Panc1 (cell line): ENCODE measurements around the gene ALKBH4. TPM values are rescaled to one million over a fixed set of nuclear protein-coding genes. Genes with fewer than 3 reads are reported as not detected.

Experiments used
- ATAC-seq: fragments of 200-7000 bp; cut with Tn5 transposase; 2 replicates; pipeline ENCODE4 v1.9.1; 2020; ENCODE audit warnings: mild to moderate bottlenecking, moderate library complexity
- BruUV-seq: library from RNA; stranded (reverse); fragments of 400-500 nt; replicated peaks from 2 replicates; lab custom pipeline; 2021; lab: Mats Ljungman, UMichigan
- CTCF ChIA-PET: fragments of 300-600 bp; sonication (Branson Sonifier 250); formaldehyde crosslinking; loops from one replicate; lab custom pipeline; 2022; ENCODE audit warnings: antibody characterized with exemption; lab: Charles Lee
- POLR2A ChIA-PET: fragments of 300-600 bp; sonication (Branson Sonifier 250); formaldehyde crosslinking; loops from one replicate; lab custom pipeline; 2022; ENCODE audit warnings: antibody characterized with exemption; lab: Charles Lee
- DNase-seq: peaks from one replicate; pipeline ENCODE4 v3.0.0-alpha.2; 2010; ENCODE audit warnings: low read depth, low spot score
- H3K27ac ChIP-seq: 2 replicates; pipeline ENCODE4 v1.5.1; 2011; ENCODE audit warnings: mild to moderate bottlenecking, low read length, inconsistent platforms
- H3K27me3 ChIP-seq: fragments of 200-500 bp; sonication (Bioruptor generic); 2 replicates; pipeline ENCODE4 v1.6.0; 2014; ENCODE audit warnings: low read length, inconsistent platforms; ENCODE audit not compliant: control insufficient read depth, insufficient read depth
- H3K36me3 ChIP-seq: fragments of 200-500 bp; sonication (Bioruptor generic); 2 replicates; pipeline ENCODE4 v1.5.1; 2014; ENCODE audit warnings: inconsistent platforms, mild to moderate bottlenecking, low read length, moderate library complexity; ENCODE audit not compliant: control insufficient read depth, insufficient read depth
- H3K4me1 ChIP-seq: 2 replicates; pipeline ENCODE4 v1.5.1; 2011; ENCODE audit warnings: inconsistent platforms, mild to moderate bottlenecking, low read length, moderate library complexity; ENCODE audit not compliant: control insufficient read depth, insufficient read depth
- H3K4me3 ChIP-seq, 2 experiments: 2 replicates each; pipeline ENCODE4 v1.5.1; 2011 to 2012; ENCODE audit warnings: low read depth in 2 of 2, low read length in 2 of 2, mild to moderate bottlenecking in 2 of 2, inconsistent platforms in 1 of 2, moderate library complexity in 1 of 2
- H3K9me3 ChIP-seq: fragments of 200-500 bp; sonication (Bioruptor generic); 2 replicates; pipeline ENCODE4 v1.5.1; 2014; ENCODE audit warnings: low read depth, mild to moderate bottlenecking, inconsistent platforms, low read length, moderate library complexity; ENCODE audit not compliant: control insufficient read depth, insufficient read depth
- POLR2AphosphoS5 ChIP-seq: IDR thresholded peaks from 2 replicates; pipeline ENCODE4 v1.6.1; 2012; ENCODE audit warnings: mild to moderate bottlenecking, low read depth, low read length, moderate library complexity
- REST ChIP-seq, 2 experiments: IDR thresholded peaks; 2 replicates each; pipeline ENCODE4 v1.6.1; 2011 to 2012; ENCODE audit warnings: low read depth in 2 of 2, control low read depth in 1 of 2, low read length in 1 of 2, mild to moderate bottlenecking in 1 of 2, moderate library complexity in 1 of 2; ENCODE audit not compliant: insufficient read depth in 1 of 2
- SIN3A ChIP-seq: IDR thresholded peaks from 2 replicates; pipeline ENCODE4 v1.6.1; 2012; ENCODE audit warnings: low read depth, mild to moderate bottlenecking, low read length, moderate library complexity, borderline replicate concordance; ENCODE audit not compliant: insufficient read depth
- TCF7L2 ChIP-seq: IDR thresholded peaks from 2 replicates; pipeline ENCODE4 v1.6.1; 2011; ENCODE audit warnings: mild to moderate bottlenecking, low read depth, low read length, inconsistent platforms
- in situ Hi-C: cut with HindIII; loops from 2 replicates; pipeline ENCODE4 v1.10.0; 2016; ENCODE audit warnings: low sequenced_read_pairs, low pct_unique_long_range_greater_than_20kb
- intact Hi-C: fragments of 100-400 bp; cut with micrococcal nuclease; formaldehyde crosslinking; loops from one replicate; pipeline ENCODE4 v1.10.0; 2022; ENCODE audit not compliant: unreplicated experiment
- total RNA-seq: library from RNA; stranded (reverse); gene quantifications from one replicate; pipeline ENCODE4 v1.2.1, GENCODE V29; 2021; ENCODE audit not compliant: unreplicated experiment
- TF ChIP-seq, protein P1 (sequence below): fragments of 450-650 bp; IDR thresholded peaks from 2 replicates; pipeline ENCODE4 v1.5.1; 2017; ENCODE audit warnings: mild to moderate bottlenecking

ALKBH4 gene
- total RNA-seq, 1 experiment from 2014 or later, result 19.0 TPM

DNA sequence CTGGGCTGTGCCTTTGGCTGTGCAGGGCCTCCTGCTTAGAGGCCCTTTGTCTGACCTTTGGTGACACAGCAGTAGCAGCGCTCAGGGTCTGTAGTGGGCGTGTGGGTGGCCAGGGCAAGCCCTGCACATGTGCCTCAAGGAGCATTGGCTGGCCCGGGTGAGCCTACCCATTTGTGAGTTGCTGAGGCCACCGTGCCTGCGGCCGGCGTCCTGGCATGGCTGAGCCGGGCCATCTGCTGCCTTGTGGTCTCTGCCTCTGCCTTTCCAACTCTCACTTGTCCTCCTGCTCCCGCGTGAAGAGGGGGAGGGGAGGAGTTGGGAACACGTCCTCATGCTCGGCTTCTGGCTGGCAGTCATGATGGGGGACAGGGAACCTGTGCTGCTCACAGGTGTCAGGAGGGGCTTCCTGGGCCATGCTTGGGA lies 40.5 kb downstream of the ALKBH4 start:
- no peaks in the 10 kb centered on the region for H3K9me3 ChIP-seq
- ATAC-seq, result no peak
- ChIA-PET CTCF (no interaction called here), POLR2A (no interaction called here)
- no peaks in the 10 kb centered on the region; the same call in 1 of the 2 replicates for H3K36me3 ChIP-seq
- H3K27ac ChIP-seq, result no peak overlapping the region
- no TSS peak for BruUV-seq
- H3K4me3 ChIP-seq, result no peak overlapping the region
- no peaks in the 10 kb centered on the region for H3K27me3 ChIP-seq
- intact Hi-C loops, result no loop called here
- TF ChIP-seq, protein P1, sequence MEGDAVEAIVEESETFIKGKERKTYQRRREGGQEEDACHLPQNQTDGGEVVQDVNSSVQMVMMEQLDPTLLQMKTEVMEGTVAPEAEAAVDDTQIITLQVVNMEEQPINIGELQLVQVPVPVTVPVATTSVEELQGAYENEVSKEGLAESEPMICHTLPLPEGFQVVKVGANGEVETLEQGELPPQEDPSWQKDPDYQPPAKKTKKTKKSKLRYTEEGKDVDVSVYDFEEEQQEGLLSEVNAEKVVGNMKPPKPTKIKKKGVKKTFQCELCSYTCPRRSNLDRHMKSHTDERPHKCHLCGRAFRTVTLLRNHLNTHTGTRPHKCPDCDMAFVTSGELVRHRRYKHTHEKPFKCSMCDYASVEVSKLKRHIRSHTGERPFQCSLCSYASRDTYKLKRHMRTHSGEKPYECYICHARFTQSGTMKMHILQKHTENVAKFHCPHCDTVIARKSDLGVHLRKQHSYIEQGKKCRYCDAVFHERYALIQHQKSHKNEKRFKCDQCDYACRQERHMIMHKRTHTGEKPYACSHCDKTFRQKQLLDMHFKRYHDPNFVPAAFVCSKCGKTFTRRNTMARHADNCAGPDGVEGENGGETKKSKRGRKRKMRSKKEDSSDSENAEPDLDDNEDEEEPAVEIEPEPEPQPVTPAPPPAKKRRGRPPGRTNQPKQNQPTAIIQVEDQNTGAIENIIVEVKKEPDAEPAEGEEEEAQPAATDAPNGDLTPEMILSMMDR, result no peak
- TF ChIP-seq REST (IDR thresholded peaks at IDR 0.05; ENCODE audit: insufficient read depth in 1 of 2, low read depth in 2 of 2, low read length in 1 of 2), result no peak
- no peak for TF ChIP-seq POLR2AphosphoS5
- TF ChIP-seq TCF7L2, result no peak
- no peak for TF ChIP-seq SIN3A
- no peaks in the 10 kb centered on the region for H3K4me1 ChIP-seq
- no peak for DNase-seq
- in situ Hi-C loops, result no loop called here

DNA sequence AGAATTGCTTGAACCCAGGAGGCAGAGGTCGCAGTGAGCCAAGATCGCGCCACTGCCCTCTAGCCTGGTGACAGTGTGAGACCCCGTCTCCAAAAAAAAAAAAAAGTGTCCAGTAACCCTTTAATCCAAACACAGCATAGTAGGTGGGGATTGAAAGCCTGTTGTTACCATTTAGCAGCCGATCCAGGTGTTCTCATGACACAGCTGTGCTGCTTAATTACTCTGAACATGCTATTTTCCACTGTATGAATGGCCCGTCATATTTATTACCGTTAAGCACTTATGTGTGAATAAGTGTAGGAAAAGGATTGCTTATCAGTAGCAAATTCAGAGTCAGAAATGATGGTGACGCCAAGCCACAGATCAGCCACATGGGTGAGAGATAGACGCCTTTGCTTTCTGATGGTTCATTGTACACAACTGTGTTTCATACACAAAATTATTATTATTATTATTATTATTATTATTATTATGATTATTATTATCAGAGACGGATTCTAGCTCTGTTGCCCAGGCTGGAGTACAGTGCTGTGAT lies 42.9 kb downstream of the ALKBH4 start:
- POLR2A ChIA-PET, result no interaction called here
- Histone ChIP-seq H3K4me3 (no peak overlapping the region), H3K27me3 (no peaks in the 10 kb centered on the region), H3K4me1 (no peaks in the 10 kb centered on the region), H3K36me3 (no peaks in the 10 kb centered on the region; the same call in 1 of the 2 replicates), H3K27ac (no peak overlapping the region), H3K9me3 (no peaks in the 10 kb centered on the region)
- intact Hi-C loops, result no loop called here
- CTCF ChIA-PET, result interaction anchor here (1.0 kb wide), 1 partner anchor 9 kb away, joined by 4 read pairs; no protein-coding TSS in a partner anchor
- in situ Hi-C loops, result no loop called here
- BruUV-seq, result no TSS peak
- ATAC-seq, result no peak
- TF ChIP-seq TCF7L2 (no peak), POLR2AphosphoS5 (no peak), SIN3A (no peak), REST (IDR thresholded peaks at IDR 0.05; ENCODE audit: insufficient read depth in 1 of 2, low read depth in 2 of 2, low read length in 1 of 2) (no peak)
- TF ChIP-seq, protein P1, result no peak
- DNase-seq, result no peak
